ENCODE results near the gene CCDC82.

- TF ChIP-seq CTCF (IDR thresholded peaks at IDR 0.05) (no peak), POLR2A (IDR thresholded peaks at IDR 0.05) (no peak)
These were observed 24.2 kb downstream of the CCDC82 start for GRCh38 chr11:96365493-96365892.
